Measurements from ENCODE around the gene IL23A. TPM values are rescaled to one million over a fixed set of nuclear protein-coding genes. Genes with fewer than 3 reads are reported as not detected.

IL23A gene
- total RNA-seq, 5 donors from 2014 or later (not counting 1 experiment from before 2014, with no cell fraction given), result 16.3 to 29.9 (median 27.6) TPM

- H3K4me1 ChIP-seq (ENCODE audit: control insufficient read depth in 1 of 2, extremely low read depth in 1 of 2, insufficient read depth in 2 of 2, low read length in 2 of 2), result no peaks in the 10 kb centered on the region
- no peak overlapping the region for H3K4me3 Mint-ChIP-seq
- WGBS (ENCODE audit: insufficient coverage), result 87% methylated on average over 3 of the region's 7 CpGs
- H3K36me3 Mint-ChIP-seq, result no peaks in the 10 kb centered on the region
- ChIA-PET CTCF (no interaction called here), POLR2A (interaction anchor here in 1 of 2 donors (0.6 kb wide), 1 partner anchor 1078 kb away, joined by 3 read pairs; no protein-coding TSS in a partner anchor)
- ATAC-seq (replicated peaks in 1 of 4), result no peak
- no peaks in the 10 kb centered on the region for H3K27me3 ChIP-seq (replicated peaks in 1 of 2; ENCODE audit: control insufficient read depth in 2 of 2, extremely low read depth in 1 of 2, insufficient read depth in 2 of 2, low read length in 1 of 2)
- H3K27ac Mint-ChIP-seq, result no peak overlapping the region
- H3K27me3 Mint-ChIP-seq, result no peaks in the 10 kb centered on the region
- peaks cover 2 to 4% (median 3%) of the 10 kb centered on the region in 3 donors for H3K9me3 Mint-ChIP-seq
- no peaks in the 10 kb centered on the region for H3K9me3 ChIP-seq
- peaks cover 0 to 6% (median 0%) of the 10 kb centered on the region in 3 donors for H3K4me1 Mint-ChIP-seq
- H3K27ac ChIP-seq (ENCODE audit: low read length), result no peak overlapping the region
- no peak for DNase-seq
- H3K4me3 ChIP-seq (ENCODE audit: control insufficient read depth in 1 of 2, extremely low read depth in 1 of 2, low read length in 1 of 2), result no peak overlapping the region
- no peaks in the 10 kb centered on the region for H3K36me3 ChIP-seq (ENCODE audit: control insufficient read depth in 2 of 2, extremely low read depth in 1 of 2, insufficient read depth in 1 of 2, low read length in 1 of 2)
Observed at GRCh38 chr12:56374726-56375597, 36.3 kb downstream of the IL23A start.

- H3K27ac Mint-ChIP-seq, result peak overlapping the region in 1 of 2 donors; percentile 36
- WGBS (ENCODE audit: insufficient coverage), result 90% methylated on average over 2 of the region's 11 CpGs
- ATAC-seq (replicated peaks in 1 of 4), result no peak
Observed at GRCh38 chr12:56375598-56376434, 37.1 kb downstream of the IL23A start.

GRCh38 chr12:56377310-56377988, 38.8 kb downstream of the IL23A start:
- Histone ChIP-seq H3K4me1 (ENCODE audit: control insufficient read depth in 1 of 2, extremely low read depth in 1 of 2, insufficient read depth in 2 of 2, low read length in 2 of 2) (no peaks in the 10 kb centered on the region), H3K4me3 (ENCODE audit: control insufficient read depth in 1 of 2, extremely low read depth in 1 of 2, low read length in 1 of 2) (no peak overlapping the region), H3K9me3 (no peaks in the 10 kb centered on the region), H3K27ac (ENCODE audit: low read length) (no peak overlapping the region), H3K27me3 (replicated peaks in 1 of 2; ENCODE audit: control insufficient read depth in 2 of 2, extremely low read depth in 1 of 2, insufficient read depth in 2 of 2, low read length in 1 of 2) (no peaks in the 10 kb centered on the region), H3K36me3 (ENCODE audit: control insufficient read depth in 2 of 2, extremely low read depth in 1 of 2, insufficient read depth in 1 of 2, low read length in 1 of 2) (no peaks in the 10 kb centered on the region)
- H3K27me3 Mint-ChIP-seq, result no peaks in the 10 kb centered on the region
- H3K4me1 Mint-ChIP-seq, result peaks cover 0 to 6% (median 0%) of the 10 kb centered on the region in 3 donors
- no peak overlapping the region for H3K4me3 Mint-ChIP-seq
- 90% methylated on average over 1 of the region's 4 CpGs for WGBS (ENCODE audit: insufficient coverage)
- DNase-seq, result no peak
- no peak for ATAC-seq (replicated peaks in 1 of 4)
- CTCF ChIA-PET, result interaction anchor here (0.6 to 0.9 kb wide), 3 partner anchors 17 to 381 kb away, joined by 3 to 4 read pairs (median 3); partner anchors contain the start of gene STAT2 (in 1 of the 2)
- no peak overlapping the region for H3K27ac Mint-ChIP-seq
- POLR2A ChIA-PET, result no interaction called here
- no peaks in the 10 kb centered on the region for H3K36me3 Mint-ChIP-seq
- H3K9me3 Mint-ChIP-seq, result peaks cover 2 to 4% (median 3%) of the 10 kb centered on the region in 3 donors

More at GRCh38 chr12:56375598-56376434, 37.1 kb downstream of the IL23A start:
- Mint-ChIP-seq H3K9me3 (peaks cover 2 to 4% (median 3%) of the 10 kb centered on the region in 3 donors), H3K27me3 (no peaks in the 10 kb centered on the region), H3K36me3 (no peaks in the 10 kb centered on the region), H3K4me3 (no peak overlapping the region), H3K4me1 (peaks cover 0 to 6% (median 0%) of the 10 kb centered on the region in 3 donors)
- Histone ChIP-seq H3K27me3 (replicated peaks in 1 of 2; ENCODE audit: control insufficient read depth in 2 of 2, extremely low read depth in 1 of 2, insufficient read depth in 2 of 2, low read length in 1 of 2) (no peaks in the 10 kb centered on the region), H3K27ac (ENCODE audit: low read length) (no peak overlapping the region), H3K9me3 (no peaks in the 10 kb centered on the region), H3K4me1 (ENCODE audit: control insufficient read depth in 1 of 2, extremely low read depth in 1 of 2, insufficient read depth in 2 of 2, low read length in 2 of 2) (no peaks in the 10 kb centered on the region), H3K36me3 (ENCODE audit: control insufficient read depth in 2 of 2, extremely low read depth in 1 of 2, insufficient read depth in 1 of 2, low read length in 1 of 2) (no peaks in the 10 kb centered on the region), H3K4me3 (ENCODE audit: control insufficient read depth in 1 of 2, extremely low read depth in 1 of 2, low read length in 1 of 2) (no peak overlapping the region)
- ChIA-PET POLR2A (no interaction called here), CTCF (interaction anchor here in 1 of 2 donors (0.7 to 1.1 kb wide), 2 partner anchors 17 to 38 kb away, joined by 3 to 6 read pairs; no protein-coding TSS in a partner anchor)
- no peak for DNase-seq

GRCh38 chr12:56377989-56378316, 39.3 kb downstream of the IL23A start:
- H3K4me3 ChIP-seq (ENCODE audit: control insufficient read depth in 1 of 2, extremely low read depth in 1 of 2, low read length in 1 of 2), result no peak overlapping the region
- Mint-ChIP-seq H3K4me1 (peaks cover 0 to 6% (median 0%) of the 10 kb centered on the region in 3 donors), H3K4me3 (no peak overlapping the region), H3K27me3 (no peaks in the 10 kb centered on the region), H3K9me3 (peaks cover 2 to 4% (median 3%) of the 10 kb centered on the region in 3 donors), H3K27ac (no peak overlapping the region), H3K36me3 (no peaks in the 10 kb centered on the region)
- CTCF ChIA-PET, result interaction anchor here in 1 of 2 donors (0.6 kb wide), 2 partner anchors 93 to 382 kb away, joined by 3 to 4 read pairs; no protein-coding TSS in a partner anchor
- no peak overlapping the region for H3K27ac ChIP-seq (ENCODE audit: low read length)
- ATAC-seq (replicated peaks in 1 of 4) (no peak), DNase-seq (no peak)
- no peaks in the 10 kb centered on the region for H3K9me3 ChIP-seq
- H3K4me1 ChIP-seq (ENCODE audit: control insufficient read depth in 1 of 2, extremely low read depth in 1 of 2, insufficient read depth in 2 of 2, low read length in 2 of 2), result no peaks in the 10 kb centered on the region
- POLR2A ChIA-PET, result no interaction called here
- no peaks in the 10 kb centered on the region for H3K36me3 ChIP-seq (ENCODE audit: control insufficient read depth in 2 of 2, extremely low read depth in 1 of 2, insufficient read depth in 1 of 2, low read length in 1 of 2)
- no CpG with 5 or more reads among the region's 1 CpG for WGBS (ENCODE audit: insufficient coverage)
- H3K27me3 ChIP-seq (replicated peaks in 1 of 2; ENCODE audit: control insufficient read depth in 2 of 2, extremely low read depth in 1 of 2, insufficient read depth in 2 of 2, low read length in 1 of 2), result no peaks in the 10 kb centered on the region

GRCh38 chr12:56382611-56383010, 43.9 kb downstream of the IL23A start:
- H3K4me3 ChIP-seq (ENCODE audit: control insufficient read depth in 1 of 2, extremely low read depth in 1 of 2, low read length in 1 of 2), result no peak overlapping the region
- no peaks in the 10 kb centered on the region for H3K4me1 Mint-ChIP-seq
- no peaks in the 10 kb centered on the region for H3K36me3 Mint-ChIP-seq
- ChIA-PET CTCF (no interaction called here), POLR2A (no interaction called here)
- H3K9me3 ChIP-seq, result no peaks in the 10 kb centered on the region
- H3K27me3 ChIP-seq (replicated peaks in 1 of 2; ENCODE audit: control insufficient read depth in 2 of 2, extremely low read depth in 1 of 2, insufficient read depth in 2 of 2, low read length in 1 of 2), result peaks cover 0 to 6% of the 10 kb centered on the region in 2 experiments
- no peak overlapping the region for H3K27ac ChIP-seq (ENCODE audit: low read length)
- WGBS (ENCODE audit: insufficient coverage), result 97% methylated on average over 8 of the region's 16 CpGs
- DNase-seq (no peak), ATAC-seq (replicated peaks in 1 of 4) (no peak)
- no peaks in the 10 kb centered on the region for H3K27me3 Mint-ChIP-seq
- no peak overlapping the region for H3K4me3 Mint-ChIP-seq
- no peaks in the 10 kb centered on the region for H3K9me3 Mint-ChIP-seq
- no peaks in the 10 kb centered on the region for H3K4me1 ChIP-seq (ENCODE audit: control insufficient read depth in 1 of 2, extremely low read depth in 1 of 2, insufficient read depth in 2 of 2, low read length in 2 of 2)
- H3K36me3 ChIP-seq (ENCODE audit: control insufficient read depth in 2 of 2, extremely low read depth in 1 of 2, insufficient read depth in 1 of 2, low read length in 1 of 2), result no peaks in the 10 kb centered on the region
- H3K27ac Mint-ChIP-seq, result no peak overlapping the region

GRCh38 chr12:56385873-56386272, 47.2 kb downstream of the IL23A start:
- H3K36me3 ChIP-seq (ENCODE audit: control insufficient read depth in 2 of 2, extremely low read depth in 1 of 2, insufficient read depth in 1 of 2, low read length in 1 of 2), result no peaks in the 10 kb centered on the region
- H3K27ac ChIP-seq (ENCODE audit: low read length), result no peak overlapping the region
- ChIA-PET POLR2A (no interaction called here), CTCF (interaction anchor here in 1 of 2 donors (0.5 kb wide), 1 partner anchor 109 kb away, joined by 3 read pairs; no protein-coding TSS in a partner anchor)
- no peak overlapping the region for H3K4me3 ChIP-seq (ENCODE audit: control insufficient read depth in 1 of 2, extremely low read depth in 1 of 2, low read length in 1 of 2)
- Mint-ChIP-seq H3K27me3 (no peaks in the 10 kb centered on the region), H3K4me1 (no peaks in the 10 kb centered on the region), H3K36me3 (no peaks in the 10 kb centered on the region), H3K27ac (no peak overlapping the region), H3K9me3 (no peaks in the 10 kb centered on the region), H3K4me3 (no peak overlapping the region)
- DNase-seq (no peak), ATAC-seq (replicated peaks in 1 of 4) (no peak)
- WGBS (ENCODE audit: insufficient coverage), result no CpG with 5 or more reads among the region's 1 CpG
- no peaks in the 10 kb centered on the region for H3K9me3 ChIP-seq
- H3K27me3 ChIP-seq (replicated peaks in 1 of 2; ENCODE audit: control insufficient read depth in 2 of 2, extremely low read depth in 1 of 2, insufficient read depth in 2 of 2, low read length in 1 of 2), result peaks cover 0 to 6% of the 10 kb centered on the region in 2 experiments
- H3K4me1 ChIP-seq (ENCODE audit: control insufficient read depth in 1 of 2, extremely low read depth in 1 of 2, insufficient read depth in 2 of 2, low read length in 2 of 2), result no peaks in the 10 kb centered on the region

Data from T-cell (primary cell).